ENCODE measurements around the gene ART5.

The ART5 gene, protein sequence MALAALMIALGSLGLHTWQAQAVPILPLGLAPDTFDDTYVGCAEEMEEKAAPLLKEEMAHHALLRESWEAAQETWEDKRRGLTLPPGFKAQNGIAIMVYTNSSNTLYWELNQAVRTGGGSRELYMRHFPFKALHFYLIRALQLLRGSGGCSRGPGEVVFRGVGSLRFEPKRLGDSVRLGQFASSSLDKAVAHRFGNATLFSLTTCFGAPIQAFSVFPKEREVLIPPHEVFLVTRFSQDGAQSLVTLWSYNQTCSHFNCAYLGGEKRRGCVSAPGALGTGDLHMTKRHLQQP

DNA sequence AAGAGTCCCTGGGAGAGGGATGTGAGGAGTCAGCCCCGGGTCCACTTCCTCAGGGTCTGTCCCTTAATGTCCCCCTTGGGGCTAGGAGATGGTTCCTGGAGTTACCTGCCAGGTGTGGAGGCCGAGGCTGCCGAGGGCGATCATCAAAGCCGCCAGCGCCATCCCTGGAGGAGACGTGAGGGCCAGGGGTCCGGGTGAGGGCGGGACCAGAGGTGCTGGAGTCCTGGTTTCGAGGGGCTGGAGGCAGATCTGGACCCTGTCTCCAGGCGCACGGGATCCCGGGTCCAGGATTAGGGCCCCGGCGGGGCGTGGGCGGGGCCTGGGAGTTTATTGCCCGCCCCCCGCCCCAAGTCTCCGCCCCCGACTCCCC, at the start of gene ART5:
Gene ART5, minus strand, starts transcription at position 292 of the 370 bp plus-strand sequence. Its CDS starts 130 bp downstream, at position 162.
- no peak for DNase-seq

DNA sequence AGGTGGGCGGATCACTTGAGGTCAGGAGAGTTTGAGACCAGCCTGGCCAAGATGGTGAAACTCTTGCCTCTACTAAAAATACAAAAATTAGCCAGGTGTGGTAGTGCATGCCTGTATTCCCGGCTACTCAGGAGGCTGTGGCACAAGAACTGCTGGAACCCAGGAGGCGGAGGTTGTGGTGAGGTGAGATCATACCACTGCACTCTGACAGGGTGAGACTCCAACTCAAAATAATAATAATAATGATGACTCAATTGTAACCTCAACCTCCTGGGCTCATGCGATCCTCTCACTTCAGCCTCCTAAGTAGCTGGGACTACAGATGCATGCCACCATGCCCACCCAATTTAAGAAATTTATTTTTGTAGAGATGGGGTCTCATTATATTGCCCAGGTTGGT, 45.0 kb upstream of the ART5 start:
- no peak for DNase-seq

DNA sequence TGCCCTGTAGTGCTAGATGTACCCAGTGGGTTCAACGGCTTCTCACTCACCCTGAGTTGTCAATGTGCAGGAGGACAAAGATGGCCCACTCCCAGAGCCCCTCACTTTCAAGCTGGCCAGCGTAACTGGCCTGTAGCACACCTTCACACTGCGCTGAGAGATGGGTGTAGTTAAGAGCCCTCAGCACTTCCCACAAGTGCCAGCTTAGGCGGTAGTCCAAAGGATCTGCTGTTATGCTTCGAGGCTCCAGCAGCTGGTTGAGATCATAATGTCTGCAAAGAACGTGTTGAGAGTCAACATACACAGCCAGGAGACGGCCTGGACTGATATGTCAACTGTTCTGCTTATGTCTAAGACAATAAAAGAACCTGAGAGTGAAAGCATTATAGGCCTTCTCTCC, 44.1 kb upstream of the ART5 start:
- no peak for DNase-seq

DNA sequence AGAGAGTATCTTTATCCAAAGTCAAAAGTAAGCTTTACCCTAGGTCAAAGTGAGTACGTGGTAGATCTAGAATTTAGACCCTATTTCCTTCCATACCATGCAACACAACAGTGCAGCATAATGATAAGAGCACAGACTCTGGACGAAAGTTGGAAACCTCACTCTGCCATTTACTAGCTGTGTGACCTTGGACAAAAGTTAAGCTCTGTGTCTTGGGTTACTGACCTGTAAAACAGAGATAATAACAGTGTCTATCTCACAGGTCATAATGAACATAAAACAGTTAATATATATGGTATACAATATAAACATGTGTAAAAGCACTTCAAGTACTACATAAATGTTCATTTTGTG, 43.0 kb upstream of the ART5 start:
- DNase-seq, result no peak

DNA sequence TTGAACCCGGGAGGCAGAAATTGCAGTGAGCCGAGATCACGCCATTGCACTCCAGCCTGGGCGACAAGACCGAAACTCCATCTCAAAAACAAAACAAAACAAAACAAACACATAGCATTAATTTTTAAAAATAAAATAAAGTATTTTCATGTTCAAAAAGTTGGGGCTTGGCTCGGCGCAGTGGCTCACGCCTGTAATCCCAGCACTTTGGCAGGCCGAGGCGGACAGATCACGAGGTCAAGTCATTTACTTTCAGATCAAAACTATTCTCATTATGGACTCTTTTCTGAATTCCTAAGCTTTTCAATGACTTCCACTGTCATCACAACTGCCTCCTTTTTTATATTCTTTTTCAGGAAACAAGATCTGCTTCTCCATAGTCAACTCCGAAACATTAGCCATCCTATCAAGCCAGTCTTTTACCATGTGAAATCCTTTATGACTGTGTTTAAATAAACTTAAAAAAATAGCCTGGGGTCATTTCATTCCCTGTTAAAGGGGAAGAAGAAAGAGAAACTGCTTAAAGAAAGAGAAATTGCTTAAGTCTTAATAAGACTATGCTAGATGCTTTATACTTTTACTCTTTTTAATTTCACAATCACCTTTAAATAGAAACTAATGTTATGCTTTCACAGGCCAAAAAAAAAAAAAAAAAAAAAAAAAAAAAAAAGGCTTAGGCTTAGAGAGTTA, 42.5 kb upstream of the ART5 start:
- DNase-seq, result no peak

DNA sequence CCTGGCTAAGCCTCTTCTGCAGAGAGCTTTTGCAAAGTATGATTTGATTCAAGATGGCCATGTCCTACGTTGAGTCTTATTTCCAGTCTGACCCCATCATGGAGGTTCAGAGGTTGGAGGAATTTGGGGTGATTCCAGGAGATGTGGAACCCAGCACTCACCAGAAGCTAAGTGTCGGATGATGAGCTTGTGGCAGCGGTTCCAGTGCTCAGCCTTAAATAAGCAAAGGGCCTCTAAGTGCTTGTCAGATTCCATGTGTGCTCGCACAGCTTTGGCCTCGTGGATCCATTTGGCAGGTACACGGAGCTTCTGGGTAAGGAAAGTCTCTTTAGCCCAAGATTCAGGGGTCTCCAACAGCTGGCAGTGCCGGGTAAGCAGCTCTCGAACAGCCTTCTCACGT, 41.2 kb upstream of the ART5 start:
- DNase-seq, result no peak

DNA sequence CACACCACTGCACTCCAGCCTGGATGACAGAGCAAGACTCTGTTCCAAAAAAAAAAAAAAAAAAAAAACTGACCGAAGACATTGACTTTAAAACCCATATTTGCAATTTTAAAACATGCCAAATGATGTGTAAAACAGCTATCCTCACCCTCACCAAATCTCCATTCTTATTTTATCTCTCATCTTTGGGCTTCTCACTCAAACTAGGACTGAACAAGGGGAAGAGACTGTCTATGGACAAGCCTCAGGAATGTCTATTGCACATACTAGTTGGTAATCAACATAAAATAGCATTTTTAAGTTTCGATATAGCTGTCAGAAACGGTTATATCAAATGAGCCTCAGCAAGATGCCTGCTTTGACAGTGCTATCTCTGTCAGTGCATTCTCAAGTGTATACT, 37.3 kb upstream of the ART5 start:
- no peak for DNase-seq

DNA sequence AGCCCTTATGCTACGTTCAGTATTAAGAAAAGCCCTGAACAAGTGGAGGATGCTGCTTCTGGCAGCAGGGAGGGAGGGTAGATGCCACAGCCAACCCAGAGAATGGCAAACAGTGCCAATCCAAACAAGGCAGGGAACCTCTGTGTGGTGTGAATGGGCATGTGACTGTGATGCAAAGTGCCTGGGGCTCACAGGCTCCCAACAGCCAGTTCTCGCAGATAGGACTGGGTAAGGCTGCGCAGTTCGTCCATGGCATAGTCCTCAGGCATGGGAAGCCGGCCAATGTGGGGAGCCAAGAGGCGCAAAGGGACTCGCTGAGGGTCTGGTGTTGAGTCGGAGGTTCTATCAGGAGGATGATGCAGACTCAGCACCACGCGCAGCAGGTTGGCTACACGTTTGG, 34.2 kb upstream of the ART5 start:
- DNase-seq, result no peak

DNA sequence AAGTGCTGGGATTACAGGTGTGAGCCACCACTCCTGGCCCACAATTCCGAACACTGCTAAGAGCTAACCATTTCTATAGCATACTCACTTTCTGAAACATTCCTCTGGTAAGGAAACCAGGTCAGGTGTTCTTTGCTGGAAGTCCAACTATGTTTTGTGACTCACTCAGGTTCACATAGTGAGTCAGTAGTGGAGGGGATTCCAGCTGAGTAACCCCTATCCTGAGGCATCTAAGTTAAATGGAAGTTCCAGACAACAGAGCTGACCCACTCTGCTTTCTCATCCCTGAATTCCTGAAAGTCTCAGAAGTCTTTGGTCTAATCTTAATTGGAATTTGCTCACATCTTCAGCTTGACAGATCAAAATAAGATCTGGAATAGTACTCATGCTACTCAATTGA, 32.4 kb upstream of the ART5 start:
- DNase-seq, result no peak

DNA sequence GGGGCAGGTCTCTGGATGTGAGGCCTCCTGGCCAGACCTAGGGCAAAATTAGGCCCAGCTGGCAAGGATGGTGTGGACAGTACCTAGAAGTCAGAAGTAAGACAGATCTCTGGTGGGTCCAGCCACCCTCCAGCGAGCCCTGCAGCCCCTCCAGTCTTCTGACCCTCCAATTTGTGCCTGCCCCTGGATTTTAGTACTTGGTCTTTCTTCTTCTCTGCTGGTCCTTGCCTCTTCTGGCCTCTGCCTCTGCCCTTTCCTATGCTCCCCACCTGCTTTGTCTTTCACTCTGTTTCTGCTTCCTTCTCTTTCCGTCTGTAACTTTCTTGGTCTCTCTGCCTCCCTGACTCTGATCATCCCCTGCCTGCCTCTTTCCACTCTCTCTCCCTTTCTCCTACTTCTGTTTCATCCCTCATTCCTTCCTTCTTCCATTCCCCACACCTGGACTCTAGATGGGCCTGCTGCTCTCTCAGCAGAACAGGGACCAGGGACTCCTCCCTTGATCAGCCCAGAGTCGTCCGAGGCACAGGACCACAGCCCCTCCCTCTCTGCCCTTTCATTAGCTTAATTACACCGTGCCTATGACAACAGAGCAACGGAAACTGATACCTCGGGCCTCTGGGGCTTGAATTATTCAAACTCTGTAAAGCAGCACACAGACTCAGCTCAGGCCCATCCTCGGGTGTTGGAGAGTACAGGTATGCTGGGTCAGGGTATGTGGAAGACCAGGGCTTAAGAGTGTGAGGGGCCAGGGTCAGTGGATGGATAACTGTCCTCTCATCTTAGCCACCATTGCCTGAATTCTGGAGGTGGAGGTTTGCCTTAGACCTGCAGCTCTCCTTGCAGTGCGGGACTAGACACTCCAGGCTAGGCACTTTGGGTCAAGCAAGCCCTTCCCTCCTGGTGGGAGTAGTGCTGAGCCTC, 29.8 kb upstream of the ART5 start, which contains the start of gene CHRNA10:
Gene CHRNA10, minus strand, starts transcription at position 51 of the 921 bp plus-strand sequence. CDS start 72 bp downstream, outside the sequence.
- no peak for DNase-seq

DNA sequence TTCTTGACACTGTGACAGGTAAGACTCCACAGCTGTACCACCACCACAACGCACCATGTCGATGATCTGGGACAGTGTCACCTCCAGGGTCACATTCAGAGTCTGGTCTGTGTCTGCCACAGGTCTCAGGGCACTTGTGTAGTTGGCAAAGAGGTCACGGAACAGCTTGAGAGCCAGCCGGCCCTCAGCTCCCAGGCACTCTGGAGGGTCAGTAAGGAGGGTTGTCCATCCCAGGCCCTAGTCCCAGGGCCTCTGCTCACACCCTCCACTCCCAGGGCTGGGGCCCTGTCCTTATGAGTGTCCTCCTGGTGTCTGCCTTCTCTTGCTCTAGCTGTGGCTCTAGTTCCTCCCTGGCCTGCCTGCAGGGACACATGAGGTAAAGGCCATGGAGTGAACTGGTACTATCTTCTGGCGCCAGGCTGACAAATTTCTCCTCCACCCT, 28.0 kb upstream of the ART5 start:
- no peak for DNase-seq

DNA sequence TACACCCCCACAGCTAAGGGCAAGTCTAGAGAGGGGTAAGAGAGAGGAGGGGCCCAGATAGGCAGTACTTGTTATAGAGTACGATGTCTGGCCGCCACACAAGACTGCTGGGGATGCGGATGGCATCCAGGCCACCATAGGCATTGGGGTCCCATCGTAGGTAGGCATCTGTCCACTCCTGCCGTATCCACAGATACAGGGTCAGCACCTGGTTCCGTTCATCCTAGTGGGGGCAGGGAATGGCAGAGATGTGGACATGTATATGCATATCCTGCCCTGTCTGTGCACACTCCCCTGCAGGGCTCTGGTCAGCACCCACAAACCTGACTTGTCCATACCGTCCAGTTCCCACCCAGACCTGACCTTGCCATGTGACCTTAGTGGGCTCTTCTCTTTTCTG, 27.3 kb upstream of the ART5 start:
- DNase-seq, result no peak

DNA sequence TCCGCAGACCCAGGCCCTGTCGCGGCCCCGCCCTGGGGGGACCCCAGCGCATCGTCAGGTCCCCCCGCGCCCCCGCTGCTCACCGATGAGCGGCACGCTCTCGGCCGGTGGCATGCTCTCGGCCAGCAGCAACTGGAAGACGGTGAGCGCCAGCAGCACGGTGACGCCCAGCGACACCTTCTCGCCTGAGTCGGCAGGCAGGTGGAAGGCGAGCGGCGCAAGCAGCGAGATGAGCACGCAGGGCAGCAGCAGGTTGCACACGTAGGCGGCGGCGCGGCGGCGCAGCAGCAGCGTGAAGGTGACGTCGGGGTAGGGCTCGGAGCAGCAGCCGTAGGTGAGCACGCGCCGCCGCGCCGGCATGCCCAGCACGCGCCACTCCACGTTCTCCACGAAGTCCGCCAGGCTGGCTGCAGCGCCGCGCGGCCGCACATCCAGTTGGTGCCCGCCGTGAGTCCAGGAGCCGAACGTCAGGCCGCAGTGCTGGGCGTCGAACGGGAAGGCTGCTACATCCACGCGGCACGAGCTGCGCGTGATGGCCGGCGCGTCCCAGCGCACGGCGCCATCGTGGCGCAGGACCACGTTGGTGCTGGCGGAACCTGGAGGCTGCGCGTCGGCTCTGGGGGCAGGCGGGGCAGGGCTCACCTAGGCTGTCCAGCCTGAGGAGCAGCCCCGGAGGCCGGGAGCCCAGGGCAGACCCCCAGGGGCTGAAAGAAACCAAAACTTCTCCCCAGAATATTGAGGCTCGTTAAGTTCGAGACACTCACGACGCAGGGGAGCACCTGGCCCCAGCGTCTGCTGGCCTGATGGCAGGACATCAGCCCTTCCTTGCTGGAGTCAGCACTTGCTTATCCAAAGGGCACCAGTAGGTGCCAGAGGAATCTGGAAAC, 25.6 kb upstream of the ART5 start:
- no peak for DNase-seq

DNA sequence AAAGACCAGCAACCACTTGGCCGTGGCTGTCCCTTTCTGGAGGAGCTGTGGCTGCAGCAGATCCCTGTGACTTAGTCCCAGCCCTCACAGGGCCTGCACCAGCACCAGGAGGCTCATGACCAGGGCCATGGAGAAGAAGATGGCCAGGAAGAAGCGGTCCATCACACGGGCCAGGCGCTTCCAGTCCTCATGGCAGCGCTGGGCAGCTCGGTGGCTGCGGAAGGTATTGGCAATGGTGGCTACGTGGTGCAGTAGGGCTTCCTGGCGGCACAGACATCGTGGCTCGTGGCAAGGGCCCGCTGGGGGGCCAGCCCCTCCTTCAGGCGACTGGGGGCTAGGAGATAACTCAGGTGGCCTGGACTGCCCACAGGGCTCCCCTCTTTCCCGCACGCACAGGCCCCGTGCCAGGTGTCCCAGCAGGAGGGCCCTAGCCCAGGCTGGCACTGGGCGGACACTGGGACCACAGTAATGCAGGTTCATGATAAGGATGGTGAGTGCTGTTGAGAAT, 24.3 kb upstream of the ART5 start:
- DNase-seq, result no peak

DNA sequence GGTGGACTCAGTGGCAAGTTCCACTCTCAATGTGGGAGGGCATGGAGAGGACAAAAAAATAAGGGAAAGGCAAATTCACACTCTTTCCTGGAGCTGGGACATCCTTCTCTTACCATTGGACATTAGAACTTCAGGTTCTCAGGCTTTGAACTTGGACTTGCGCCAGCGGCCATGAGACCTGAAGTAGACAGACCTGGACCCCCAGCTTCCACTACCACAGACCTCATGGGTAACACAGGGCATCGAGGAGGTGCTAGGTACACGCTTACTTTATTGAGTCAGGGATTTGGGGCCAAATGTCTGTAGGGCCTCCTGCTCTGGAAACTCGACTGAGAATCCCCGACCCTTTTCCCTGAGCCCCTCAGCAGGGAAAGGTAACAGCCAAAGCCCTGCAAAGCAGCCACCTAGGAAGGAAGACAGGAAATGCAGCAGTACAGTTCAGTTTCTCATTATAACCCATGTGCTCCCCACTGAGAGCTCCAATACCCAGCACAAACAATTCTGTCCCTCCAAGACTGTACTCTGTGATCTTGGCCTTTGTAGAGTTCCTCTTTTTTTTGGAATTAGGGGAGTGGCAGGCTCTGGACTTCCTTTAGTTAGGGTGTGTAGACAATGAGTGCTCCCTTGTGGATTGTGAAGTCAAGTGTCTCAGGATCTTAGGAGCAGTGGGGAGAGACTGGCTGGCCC, 23.7 kb upstream of the ART5 start:
- no peak for DNase-seq

DNA sequence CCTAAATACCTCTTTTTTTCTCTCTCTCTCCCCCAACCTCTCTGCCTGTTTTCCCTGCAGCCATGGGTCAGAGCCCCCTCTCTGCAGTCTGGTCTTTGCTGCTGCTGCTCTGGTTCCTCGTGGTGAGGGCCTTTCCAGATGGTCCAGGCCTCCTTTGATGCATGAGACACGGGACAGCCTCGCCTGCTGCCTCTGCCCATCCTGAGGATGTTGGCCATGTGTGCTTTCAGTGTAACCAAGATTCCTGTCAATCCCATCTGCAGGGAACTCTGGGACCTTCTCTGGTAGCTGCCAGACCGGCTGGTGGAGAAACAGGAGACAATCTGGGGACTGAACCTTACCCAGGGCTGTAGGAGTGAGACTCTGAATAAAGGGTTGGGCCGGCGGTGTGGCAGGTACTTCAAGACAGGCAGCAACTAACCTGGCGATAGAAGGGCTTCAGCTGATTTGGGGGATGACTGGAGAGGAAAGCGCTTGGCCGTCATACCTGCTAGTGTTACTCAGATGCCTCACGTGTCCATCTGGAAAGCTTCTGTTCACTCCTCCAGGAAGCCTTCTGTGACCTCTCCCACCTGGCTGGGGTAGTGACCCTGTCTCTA, 22.3 kb upstream of the ART5 start:
- DNase-seq, result no peak

DNA sequence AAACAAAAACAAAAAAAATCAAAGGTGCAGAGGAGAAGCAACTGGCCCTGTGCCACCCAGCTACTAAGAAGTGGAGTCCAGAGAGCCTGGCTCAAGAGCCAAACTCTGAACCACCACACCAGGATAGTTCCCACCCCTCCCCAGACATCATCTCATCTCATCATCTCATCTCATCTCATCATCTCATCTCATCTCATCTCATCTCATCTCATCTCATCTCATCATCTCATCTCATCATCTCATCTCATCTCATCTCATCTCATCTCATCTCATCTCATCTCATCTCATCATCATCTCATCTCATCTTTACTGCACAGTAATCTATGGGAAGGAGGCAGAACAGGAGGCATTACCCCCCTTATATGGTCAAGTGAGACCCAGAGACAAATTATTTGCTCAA, 21.1 kb upstream of the ART5 start:
- no peak for DNase-seq

DNA sequence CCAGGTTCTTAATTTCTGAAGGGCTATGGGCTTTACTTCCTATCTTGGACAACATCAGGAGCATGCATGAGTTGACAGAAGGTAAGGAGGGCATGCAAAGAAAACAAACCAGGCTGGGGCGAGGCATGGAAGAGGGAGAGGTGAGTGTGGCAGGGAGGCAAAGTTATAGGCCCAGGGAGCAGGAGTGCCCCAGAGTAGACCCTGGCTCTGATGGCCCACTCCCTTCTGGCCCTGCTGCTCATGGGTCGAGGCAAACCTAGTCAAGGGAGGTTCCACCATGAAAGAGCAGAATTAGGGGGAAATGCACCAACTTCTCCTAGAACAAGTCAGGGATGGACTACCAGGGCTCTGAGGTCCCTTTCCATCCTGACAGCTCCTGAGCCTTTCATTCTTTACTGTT, 19.2 kb upstream of the ART5 start:
- no peak for DNase-seq

DNA sequence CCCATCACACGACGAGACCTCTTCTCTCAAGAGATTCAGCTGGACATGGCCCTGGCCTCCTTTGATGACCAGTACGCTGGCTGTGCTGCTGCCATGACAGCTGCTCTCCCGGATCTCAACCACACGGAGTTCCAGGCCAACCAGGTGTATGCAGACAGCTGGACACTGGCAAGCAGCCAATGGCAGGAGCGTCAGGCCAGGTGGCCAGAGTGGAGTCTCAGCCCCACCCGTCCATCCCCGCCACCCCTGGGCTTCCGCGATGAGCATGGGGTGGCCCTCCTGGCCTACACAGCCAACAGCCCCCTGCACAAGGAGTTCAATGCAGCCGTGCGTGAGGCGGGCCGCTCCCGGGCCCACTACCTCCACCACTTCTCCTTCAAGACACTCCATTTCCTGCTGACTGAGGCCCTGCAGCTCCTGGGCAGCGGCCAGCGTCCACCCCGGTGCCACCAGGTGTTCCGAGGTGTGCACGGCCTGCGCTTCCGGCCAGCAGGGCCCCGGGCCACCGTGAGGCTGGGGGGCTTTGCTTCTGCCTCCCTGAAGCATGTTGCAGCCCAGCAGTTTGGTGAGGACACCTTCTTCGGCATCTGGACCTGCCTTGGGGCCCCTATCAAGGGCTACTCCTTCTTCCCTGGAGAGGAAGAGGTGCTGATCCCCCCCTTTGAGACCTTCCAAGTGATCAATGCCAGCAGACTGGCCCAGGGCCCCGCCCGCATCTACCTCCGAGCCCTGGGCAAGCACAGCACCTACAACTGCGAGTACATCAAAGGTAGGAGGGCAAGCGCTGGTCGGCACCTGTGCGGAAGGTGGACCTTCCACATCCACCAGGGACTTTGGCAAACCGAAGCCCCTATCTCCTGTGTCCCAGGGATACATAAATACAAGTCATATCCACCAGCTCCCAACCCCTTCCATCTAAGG, 18.1 kb upstream of the ART5 start:
- no peak for DNase-seq

DNA sequence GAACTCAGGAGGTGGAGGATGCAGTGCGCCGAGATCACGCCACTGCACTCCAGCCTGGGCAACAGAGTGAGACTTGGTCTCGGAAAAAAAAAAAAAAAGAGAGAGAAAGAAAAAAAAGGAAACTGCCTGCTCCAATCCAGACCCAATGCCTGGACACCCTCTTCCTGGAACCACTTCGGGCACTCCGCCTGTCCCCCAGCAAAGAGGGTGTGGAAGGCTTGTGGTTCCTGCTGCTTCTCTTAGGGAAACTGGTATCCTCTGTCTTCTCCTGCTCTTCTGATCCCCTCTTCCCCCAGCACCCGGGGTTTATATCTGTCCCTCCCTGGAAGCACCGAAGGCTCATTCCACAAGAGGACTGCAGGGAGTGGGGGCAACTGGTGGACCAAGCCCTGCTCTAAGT, 16.5 kb upstream of the ART5 start:
- DNase-seq, result no peak

Measured in stimulated activated CD4-positive, alpha-beta T cell treated with anti-CD3 and anti-CD28 coated beads, Interleukin-4, amount 100 ng/mL, for 24 hours (primary cell).